Activated naive CD8-positive, alpha-beta T cell treated with anti-CD3 and anti-CD28 coated beads, Interleukin-2, amount 10 ng/mL, durations not matched to agents 7 days and 5 days (primary cell): Measurements from ENCODE around the gene CIITA. TPM values are rescaled to one million over a fixed set of nuclear protein-coding genes. Genes with fewer than 3 reads are reported as not detected.

Experiments
- ATAC-seq: fragments of 150-1000 bp; cut with Tn5 transposase; one replicate; pipeline ENCODE4 v1.10.0; 2021; ENCODE audit warnings: low read depth, moderate library complexity
- POLR2A ChIA-PET: fragments of 350-600 bp; sonication (Branson Sonifier 250); formaldehyde crosslinking; loops from one replicate; lab custom pipeline; 2021; ENCODE audit warnings: antibody characterized with exemption; lab: Charles Lee
- DNase-seq: peaks from one replicate; pipeline ENCODE4 v3.0.0; 2021
- H3K27ac Mint-ChIP-seq: one replicate; pipeline ENCODE4 v1.8.0; 2022; ENCODE audit warnings: mild to moderate bottlenecking, mixed read lengths
- H3K27me3 Mint-ChIP-seq: one replicate; pipeline ENCODE4 v1.8.0; 2022; ENCODE audit warnings: mild to moderate bottlenecking, moderate library complexity, mixed read lengths
- H3K36me3 Mint-ChIP-seq: one replicate; pipeline ENCODE4 v1.8.0; 2021; ENCODE audit warnings: mild to moderate bottlenecking, mixed read lengths
- H3K4me1 Mint-ChIP-seq: one replicate; pipeline ENCODE4 v1.8.0; 2021; ENCODE audit warnings: mixed read lengths
- H3K4me3 Mint-ChIP-seq: one replicate; pipeline ENCODE4 v1.8.0; 2022; ENCODE audit warnings: mild to moderate bottlenecking, moderate library complexity, mixed read lengths
- H3K9me3 Mint-ChIP-seq: one replicate; pipeline ENCODE4 v1.8.0; 2021; ENCODE audit warnings: mixed read lengths
- total RNA-seq, 2 experiments: library from RNA; stranded (reverse); gene quantifications; one replicate each; pipeline ENCODE4 v1.2.3, GENCODE V29; 2021

Gene CIITA
- total RNA-seq, 2 experiments from 2014 or later = 12.6 to 13.1 TPM

DNA sequence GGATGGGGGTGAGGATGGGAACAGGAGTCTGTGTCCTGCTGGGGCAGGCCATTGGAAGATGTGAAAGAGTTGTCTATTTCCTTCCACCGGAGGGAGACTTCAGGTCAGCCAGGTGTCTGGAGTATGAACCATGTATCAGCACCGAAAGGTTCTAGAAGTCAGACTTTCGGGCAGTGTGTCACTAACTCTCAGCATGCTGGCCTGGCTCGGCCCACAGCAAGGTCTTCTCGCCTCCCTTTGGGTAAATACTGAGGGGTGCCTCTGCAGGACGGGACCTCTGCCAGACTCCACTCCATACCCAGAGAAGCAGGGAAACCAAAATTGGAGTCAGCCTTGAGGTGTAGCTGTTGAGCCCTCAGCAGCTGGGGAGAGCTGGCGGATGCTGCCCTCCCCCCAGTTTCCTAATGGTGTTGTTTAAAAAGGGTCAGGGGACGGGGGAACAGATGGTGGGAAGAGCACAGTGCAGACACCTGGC, 507 bp downstream of the CIITA start:
- Mint-ChIP-seq H3K27me3 (peaks cover 44% of the 10 kb centered on the region), H3K36me3 (peaks cover 4% of the 10 kb centered on the region), H3K4me1 (peaks cover 65% of the 10 kb centered on the region), H3K4me3 (peak overlapping the region; percentile 97), H3K27ac (peak overlapping the region; percentile 53), H3K9me3 (no peaks in the 10 kb centered on the region)
- DNase-seq = no peak
- ATAC-seq = peak; percentile 5
- POLR2A ChIA-PET = interaction anchor here (1.2 to 3.4 kb wide), 3 partner anchors 56 to 137 kb away, joined by 3 to 17 read pairs (median 4); partner anchors contain the start of gene NUBP1

DNA sequence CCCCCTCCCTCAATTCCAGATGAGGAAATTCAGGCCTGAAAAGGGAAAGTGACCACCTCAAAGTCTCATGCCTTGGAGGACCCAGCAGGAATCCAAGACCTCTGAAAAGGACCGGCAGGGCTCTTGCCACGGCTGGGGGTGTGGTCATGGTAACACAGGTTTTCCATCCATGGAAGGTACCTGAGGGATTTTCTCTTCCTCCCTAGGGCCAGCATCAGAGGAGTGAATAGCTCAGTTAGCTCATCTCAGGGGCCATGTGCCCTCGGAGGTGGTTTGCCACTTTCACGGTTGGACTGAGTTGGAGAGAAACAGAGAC, 1.3 kb downstream of the CIITA start:
- no peak for DNase-seq
- peak overlapping the region; percentile 79 for H3K27ac Mint-ChIP-seq

DNA sequence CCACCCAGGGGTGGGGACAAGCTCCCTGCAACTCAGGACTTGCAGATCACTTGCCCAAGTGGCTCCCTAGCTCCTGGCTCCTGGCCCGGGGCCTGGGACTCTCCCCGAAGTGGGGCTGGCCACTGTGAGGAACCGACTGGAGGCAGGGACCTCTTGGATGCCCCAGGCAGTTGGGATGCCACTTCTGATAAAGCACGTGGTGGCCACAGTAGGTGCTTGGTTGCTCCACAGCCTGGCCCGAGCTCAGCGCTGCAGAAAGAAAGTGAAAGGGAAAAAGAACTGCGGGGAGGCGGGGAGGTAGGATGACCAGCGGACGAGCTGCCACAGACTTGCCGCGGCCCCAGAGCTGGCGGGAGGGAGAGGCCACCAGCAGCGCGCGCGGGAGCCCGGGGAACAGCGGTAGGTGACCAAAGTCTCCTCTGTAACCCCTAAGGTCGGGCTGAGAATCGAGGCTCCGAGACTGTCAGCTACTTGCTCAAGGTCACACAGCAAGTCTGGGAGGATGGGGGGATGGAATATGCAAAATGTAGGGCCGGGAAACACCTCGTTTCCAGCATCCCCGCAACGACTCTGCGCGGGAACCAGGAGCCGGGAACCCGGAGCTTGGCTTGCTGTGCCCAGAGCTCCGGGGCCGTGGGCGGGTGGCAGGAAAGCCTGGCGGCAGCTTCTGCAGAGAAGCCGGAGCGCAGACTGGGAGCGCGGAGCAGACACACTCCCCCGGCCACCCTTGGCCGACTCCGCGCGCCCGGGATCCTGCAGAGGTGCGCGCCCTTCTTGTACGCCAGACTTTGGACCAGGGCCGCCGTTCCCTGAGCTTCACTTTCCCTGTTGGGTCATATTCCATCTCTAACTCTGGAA, 1.9 kb downstream of the CIITA start:
- Mint-ChIP-seq H3K4me1 (peaks cover 61% of the 10 kb centered on the region), H3K9me3 (no peaks in the 10 kb centered on the region), H3K36me3 (peaks cover 7% of the 10 kb centered on the region), H3K27me3 (peaks cover 36% of the 10 kb centered on the region), H3K4me3 (peak overlapping the region; percentile 97), H3K27ac (peak overlapping the region; percentile 79)
- POLR2A ChIA-PET = interaction anchor here (0.5 to 3.4 kb wide), 7 partner anchors 9 to 139 kb away, joined by 3 to 17 read pairs (median 4); partner anchors contain the start of gene NUBP1
- DNase-seq (peak; percentile 64), ATAC-seq (peak; percentile 46)

More for the DNA sequence above, 1.3 kb downstream of the CIITA start:
- Mint-ChIP-seq H3K36me3 (peaks cover 4% of the 10 kb centered on the region), H3K4me3 (peak overlapping the region; percentile 97), H3K27me3 (peaks cover 38% of the 10 kb centered on the region), H3K4me1 (peaks cover 62% of the 10 kb centered on the region), H3K9me3 (no peaks in the 10 kb centered on the region)
- ATAC-seq = no peak
- POLR2A ChIA-PET = interaction anchor here (1.1 to 3.4 kb wide), 6 partner anchors 8 to 138 kb away, joined by 3 to 17 read pairs (median 4); partner anchors contain the start of gene NUBP1

DNA sequence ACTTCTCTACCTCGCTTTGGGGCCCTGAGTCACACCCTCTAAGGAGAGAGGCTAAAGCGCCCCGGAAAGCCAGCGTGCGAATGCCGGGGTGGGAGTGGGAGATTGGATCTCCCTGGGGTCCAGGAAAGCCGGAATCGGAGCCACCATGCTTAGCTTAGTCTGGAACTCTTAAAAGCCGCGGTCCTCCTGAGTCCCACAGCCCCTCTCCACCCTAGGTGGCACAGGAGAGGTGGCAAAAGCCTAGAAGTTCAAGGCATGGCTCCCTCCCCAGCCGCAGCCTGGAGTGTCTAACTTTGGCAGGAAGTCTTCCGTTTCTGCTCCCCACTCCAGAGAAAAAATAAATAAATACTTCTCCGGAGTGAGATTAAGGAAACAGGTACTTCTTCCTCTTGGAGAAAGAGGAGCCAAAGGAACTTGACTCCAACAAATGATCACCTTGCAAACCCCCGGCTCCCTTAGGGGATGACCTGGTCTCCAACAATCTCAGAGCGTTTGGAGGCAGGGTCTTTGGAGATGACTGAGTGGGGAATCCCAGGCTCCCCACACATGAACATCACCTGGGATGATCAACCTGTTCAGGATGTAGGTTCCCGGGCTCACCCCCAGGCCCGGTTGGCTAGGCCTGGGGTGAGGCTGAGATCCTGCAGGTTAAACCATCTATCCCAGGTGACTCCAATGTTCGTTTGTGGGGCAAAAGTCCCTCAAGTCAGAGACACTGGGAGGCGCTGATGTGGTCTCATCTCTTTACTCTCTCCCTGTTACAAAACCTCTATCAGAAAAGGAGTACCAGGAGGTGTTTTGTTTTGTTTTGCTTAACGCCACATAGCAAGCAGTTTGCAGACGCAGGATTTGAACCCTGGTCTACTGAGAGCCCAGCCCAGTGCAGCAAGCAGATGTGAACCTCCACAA, 2.9 kb downstream of the CIITA start:
- Mint-ChIP-seq H3K4me1 (peaks cover 58% of the 10 kb centered on the region), H3K36me3 (peaks cover 7% of the 10 kb centered on the region), H3K9me3 (no peaks in the 10 kb centered on the region), H3K27ac (no peak overlapping the region), H3K27me3 (peaks cover 34% of the 10 kb centered on the region), H3K4me3 (peak overlapping the region; percentile 97)
- POLR2A ChIA-PET = interaction anchor here (0.5 to 3.4 kb wide), 5 partner anchors 11 to 140 kb away, joined by 3 to 17 read pairs (median 4); partner anchors contain the start of gene NUBP1
- no peak for ATAC-seq
- no peak for DNase-seq

DNA sequence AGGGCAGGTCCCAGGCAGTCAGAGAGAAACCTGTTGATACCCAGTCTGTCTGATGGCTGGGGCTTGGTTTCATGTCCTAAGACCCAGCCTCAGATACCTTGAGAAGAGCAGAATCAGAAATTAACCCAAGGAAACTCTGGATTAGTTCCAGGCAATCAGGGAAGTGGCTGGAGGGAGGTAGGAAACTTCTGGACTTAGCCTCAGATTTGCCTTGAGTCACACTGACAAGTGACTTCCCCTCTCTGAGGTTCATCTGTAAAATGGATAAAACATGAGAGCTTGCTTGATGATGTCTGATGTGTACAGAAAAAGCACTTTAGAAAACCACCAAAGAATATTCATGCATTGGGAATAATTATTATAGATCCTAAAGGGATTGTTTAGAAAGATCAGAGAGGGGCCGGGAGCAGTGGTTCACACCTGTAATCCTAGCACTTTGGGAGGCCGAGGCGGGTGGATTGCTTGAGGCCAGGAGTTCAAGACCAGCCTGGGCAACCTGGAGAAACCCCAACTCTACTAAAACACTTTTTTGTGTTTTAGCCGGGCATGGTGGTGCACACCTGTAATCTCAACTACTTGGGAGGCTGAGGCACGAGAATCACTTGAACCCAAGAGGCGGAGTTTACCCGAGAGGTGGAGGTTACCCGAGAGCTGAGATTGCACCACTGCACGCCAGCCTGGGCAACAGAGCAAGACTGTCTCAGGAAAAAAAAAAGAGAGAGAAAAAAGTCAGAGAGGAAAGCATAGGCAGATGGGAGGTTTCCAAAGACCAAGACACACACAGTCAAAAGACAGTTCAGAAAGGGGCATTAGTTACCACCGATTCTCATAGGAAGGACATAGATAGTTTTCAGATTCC, 3.8 kb downstream of the CIITA start:
- Mint-ChIP-seq H3K9me3 (no peaks in the 10 kb centered on the region), H3K27me3 (peaks cover 26% of the 10 kb centered on the region), H3K27ac (no peak overlapping the region), H3K4me1 (peaks cover 54% of the 10 kb centered on the region), H3K36me3 (peaks cover 7% of the 10 kb centered on the region), H3K4me3 (peak overlapping the region; percentile 64)
- ATAC-seq (no peak), DNase-seq (no peak)
- POLR2A ChIA-PET = interaction anchor here (0.7 to 0.8 kb wide), 2 partner anchors 12 to 61 kb away, joined by 3 read pairs; partner anchors contain the start of gene DEXI

DNA sequence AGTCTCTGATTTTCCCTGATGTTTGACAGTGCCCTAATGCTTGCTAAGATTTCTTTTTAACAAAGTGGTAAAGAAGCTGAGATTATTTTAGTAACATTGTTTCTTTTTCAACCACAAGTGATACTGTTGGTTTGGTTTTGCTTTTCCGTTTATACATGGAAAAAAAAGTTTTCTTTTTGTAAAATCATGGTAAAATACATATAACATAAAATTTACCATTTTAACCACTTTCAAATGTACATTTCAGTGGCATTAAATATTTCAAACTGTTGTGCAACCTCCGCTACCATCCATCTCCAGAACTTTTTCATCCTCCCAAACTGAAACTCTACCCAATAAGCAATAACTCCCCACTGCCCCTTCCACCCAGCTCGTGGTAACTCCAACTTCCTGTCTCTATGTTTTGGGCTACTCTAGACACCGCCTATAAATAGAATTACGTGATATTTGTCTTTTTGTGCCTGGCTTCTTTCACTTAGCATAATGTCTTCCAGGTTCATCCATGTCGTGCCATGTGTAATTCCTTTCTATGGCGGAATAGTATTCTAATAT, 4.6 kb downstream of the CIITA start:
- Mint-ChIP-seq H3K4me3 (peak overlapping the region; percentile 64), H3K36me3 (peaks cover 7% of the 10 kb centered on the region), H3K9me3 (no peaks in the 10 kb centered on the region), H3K4me1 (peaks cover 49% of the 10 kb centered on the region), H3K27me3 (peaks cover 25% of the 10 kb centered on the region), H3K27ac (no peak overlapping the region)
- POLR2A ChIA-PET = interaction anchor here (0.8 kb wide), 1 partner anchor 61 kb away, joined by 3 read pairs; the partner anchor contains the start of gene DEXI
- no peak for ATAC-seq
- DNase-seq = no peak

DNA sequence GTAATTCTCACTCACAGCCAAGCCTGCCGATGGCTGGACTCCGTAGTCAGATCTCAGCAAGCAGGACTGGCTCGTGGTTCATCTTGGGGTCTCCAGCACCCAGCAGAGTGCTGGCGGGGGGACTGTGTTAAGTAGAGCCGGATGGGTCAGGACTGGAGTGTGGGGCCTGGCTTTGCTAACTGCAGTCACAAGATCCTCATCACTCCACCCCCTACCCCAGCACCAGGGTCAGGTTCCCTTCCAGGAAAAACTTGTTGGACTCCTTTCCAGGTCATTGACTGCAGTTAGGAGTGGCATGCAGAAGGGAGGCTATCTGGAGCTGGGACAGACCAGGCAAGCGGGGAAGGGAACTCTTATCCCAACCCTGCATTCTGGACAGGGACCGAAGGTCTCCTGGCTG, 6.0 kb downstream of the CIITA start:
- ATAC-seq (no peak), DNase-seq (no peak)
- H3K27ac Mint-ChIP-seq = no peak overlapping the region
- H3K4me1 Mint-ChIP-seq = peaks cover 35% of the 10 kb centered on the region
- no peak overlapping the region for H3K4me3 Mint-ChIP-seq
- peaks cover 7% of the 10 kb centered on the region for H3K36me3 Mint-ChIP-seq
- H3K27me3 Mint-ChIP-seq = peaks cover 25% of the 10 kb centered on the region
- POLR2A ChIA-PET = no interaction called here
- H3K9me3 Mint-ChIP-seq = no peaks in the 10 kb centered on the region

DNA sequence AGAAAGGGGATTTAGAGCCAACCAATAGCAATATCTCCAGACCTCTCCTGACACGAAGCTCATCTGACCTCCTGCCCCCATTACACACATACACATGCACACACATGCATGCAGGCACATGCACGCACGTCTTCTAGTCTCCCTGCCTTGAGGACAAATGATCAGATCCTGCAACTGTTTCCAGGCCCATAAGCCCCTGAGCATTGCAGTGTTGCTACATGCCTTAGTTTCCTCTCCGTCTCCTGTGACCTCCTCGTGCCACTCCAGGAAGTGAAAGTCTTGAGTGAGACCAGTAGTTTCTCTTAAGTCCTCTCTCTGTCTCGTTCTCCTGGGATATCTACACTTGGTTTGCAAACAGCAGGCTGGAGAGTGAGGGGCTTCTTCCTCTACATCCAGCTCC, 8.2 kb downstream of the CIITA start:
- POLR2A ChIA-PET = no interaction called here
- DNase-seq (no peak), ATAC-seq (no peak)
- Mint-ChIP-seq H3K36me3 (peaks cover 7% of the 10 kb centered on the region), H3K4me3 (no peak overlapping the region), H3K9me3 (no peaks in the 10 kb centered on the region), H3K27ac (no peak overlapping the region), H3K4me1 (peaks cover 22% of the 10 kb centered on the region), H3K27me3 (peaks cover 29% of the 10 kb centered on the region)

DNA sequence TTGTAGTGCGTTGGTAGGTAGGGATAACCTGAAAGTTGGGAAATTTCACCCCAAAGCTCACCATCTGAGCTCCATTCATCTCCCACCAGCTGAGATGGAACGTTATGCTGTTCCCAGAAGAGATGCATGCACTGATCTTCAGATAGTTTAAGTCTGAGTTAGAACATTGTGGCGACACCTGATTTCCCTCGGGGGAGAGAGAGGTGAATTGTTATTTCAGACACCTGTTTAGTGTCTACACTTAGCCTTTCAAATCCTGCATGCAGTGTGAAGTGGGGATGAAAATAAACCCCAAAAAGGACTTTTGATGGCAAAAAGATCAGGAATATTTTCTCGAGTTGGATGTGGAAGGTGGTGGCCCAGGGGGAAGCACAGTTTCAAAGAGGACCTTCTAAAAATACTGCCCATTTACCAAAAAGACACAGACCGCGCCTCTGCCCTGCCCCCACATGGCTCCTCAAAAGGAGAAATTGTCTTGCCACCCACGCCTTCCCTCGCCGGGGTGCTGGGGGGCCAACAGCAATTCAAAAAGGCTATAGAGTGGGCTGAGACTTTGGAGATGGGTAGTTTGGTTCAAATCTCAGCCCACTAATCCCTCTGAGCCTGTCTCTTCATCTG, 11.4 kb downstream of the CIITA start:
- DNase-seq (no peak), ATAC-seq (no peak)
- Mint-ChIP-seq H3K27ac (no peak overlapping the region), H3K9me3 (no peaks in the 10 kb centered on the region), H3K36me3 (peaks cover 3% of the 10 kb centered on the region), H3K27me3 (peaks cover 29% of the 10 kb centered on the region), H3K4me3 (no peak overlapping the region), H3K4me1 (peaks cover 6% of the 10 kb centered on the region)
- POLR2A ChIA-PET = no interaction called here

DNA sequence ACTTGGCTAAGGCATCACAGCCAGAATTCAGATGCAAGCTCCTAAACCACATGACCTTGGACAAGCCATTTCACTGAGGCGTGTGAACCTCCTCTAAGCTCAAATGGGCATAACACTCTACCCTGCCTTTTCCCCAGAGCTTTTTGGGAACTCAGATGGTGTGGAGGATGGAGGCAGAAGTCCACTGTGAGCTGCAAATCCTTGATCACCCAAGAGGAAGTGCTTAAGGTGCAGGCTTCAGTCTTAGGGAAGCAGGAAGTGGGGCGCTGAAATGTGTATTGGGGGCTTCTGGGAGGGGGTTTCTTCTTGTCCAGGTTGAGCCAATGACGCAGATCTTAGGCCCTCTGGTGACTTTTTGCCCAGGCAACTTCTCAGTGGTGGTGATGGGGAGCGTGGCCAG, 12.9 kb downstream of the CIITA start:
- Mint-ChIP-seq H3K4me1 (peaks cover 4% of the 10 kb centered on the region), H3K36me3 (no peaks in the 10 kb centered on the region), H3K4me3 (no peak overlapping the region), H3K27ac (no peak overlapping the region), H3K9me3 (no peaks in the 10 kb centered on the region), H3K27me3 (peaks cover 19% of the 10 kb centered on the region)
- ATAC-seq (no peak), DNase-seq (no peak)
- POLR2A ChIA-PET = no interaction called here

DNA sequence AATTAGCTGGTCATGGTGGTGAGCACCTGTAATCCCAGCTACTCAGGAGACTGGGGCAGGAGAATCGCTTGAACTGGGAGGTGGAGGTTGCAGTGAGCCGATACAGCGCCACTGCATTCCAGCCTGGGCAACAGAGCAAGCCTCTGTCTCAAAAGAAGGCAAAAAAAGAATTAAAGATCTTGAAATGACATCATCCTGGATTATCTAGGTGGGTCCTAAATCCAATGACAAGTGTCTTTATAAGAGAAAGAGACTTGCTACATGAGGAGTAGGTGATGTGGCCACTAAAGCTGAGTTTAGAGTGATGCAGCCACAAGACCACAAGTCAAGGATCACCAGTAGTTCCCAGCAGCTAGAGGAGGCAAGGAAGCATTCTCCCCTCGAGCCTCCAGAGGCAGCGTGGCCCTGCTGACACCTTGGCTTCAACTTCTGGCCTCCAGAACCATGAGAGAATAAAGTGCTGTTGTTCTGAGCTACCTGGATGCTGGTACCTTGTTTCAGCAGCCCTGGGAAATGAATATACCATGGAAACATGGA, 15.8 kb downstream of the CIITA start:
- no peak overlapping the region for H3K27ac Mint-ChIP-seq
- POLR2A ChIA-PET = no interaction called here
- H3K36me3 Mint-ChIP-seq = peaks cover 2% of the 10 kb centered on the region
- H3K9me3 Mint-ChIP-seq = no peaks in the 10 kb centered on the region
- peaks cover 14% of the 10 kb centered on the region for H3K27me3 Mint-ChIP-seq
- no peak overlapping the region for H3K4me3 Mint-ChIP-seq
- ATAC-seq (no peak), DNase-seq (no peak)
- no peaks in the 10 kb centered on the region for H3K4me1 Mint-ChIP-seq
